Measurements from ENCODE around the gene GLCE.

DNA sequence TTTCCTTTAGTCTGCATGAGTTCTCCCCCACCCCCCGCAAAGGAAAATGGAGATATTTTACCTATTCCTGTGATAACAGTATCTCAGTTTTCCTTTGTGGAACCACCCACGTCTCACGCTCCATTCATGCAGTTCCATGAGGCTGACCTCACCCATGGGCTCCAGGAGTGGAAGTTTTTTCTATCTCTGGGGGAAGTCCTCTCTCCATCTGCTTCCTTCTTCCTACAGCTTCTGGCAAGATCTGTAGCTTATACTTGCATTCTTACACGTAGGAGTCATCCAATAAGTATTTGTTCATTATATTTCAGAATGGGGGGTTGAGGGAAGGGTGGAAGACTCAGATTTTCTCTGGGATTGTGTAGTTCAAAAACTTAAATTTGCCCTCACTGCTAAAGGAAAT, 5.8 kb upstream of the GLCE start:
- no peak for TF ChIP-seq CTCF (IDR thresholded peaks at IDR 0.05; ENCODE audit: insufficient read depth, low read depth, low read length)
- TF ChIP-seq EZH2 (IDR thresholded peaks at IDR 0.05; ENCODE audit: insufficient read depth, low read length), result no peak
